Measurements from ENCODE around the gene JMJD1C. TPM values are rescaled to one million over a fixed set of nuclear protein-coding genes. Genes with fewer than 3 reads are reported as not detected.

JMJD1C gene
- total and polyA plus RNA-seq, 2 donors (not counting 3 experiments of a cell fraction or from before 2014, with no cell fraction given), result 32.1 to 97.1 TPM

DNA sequence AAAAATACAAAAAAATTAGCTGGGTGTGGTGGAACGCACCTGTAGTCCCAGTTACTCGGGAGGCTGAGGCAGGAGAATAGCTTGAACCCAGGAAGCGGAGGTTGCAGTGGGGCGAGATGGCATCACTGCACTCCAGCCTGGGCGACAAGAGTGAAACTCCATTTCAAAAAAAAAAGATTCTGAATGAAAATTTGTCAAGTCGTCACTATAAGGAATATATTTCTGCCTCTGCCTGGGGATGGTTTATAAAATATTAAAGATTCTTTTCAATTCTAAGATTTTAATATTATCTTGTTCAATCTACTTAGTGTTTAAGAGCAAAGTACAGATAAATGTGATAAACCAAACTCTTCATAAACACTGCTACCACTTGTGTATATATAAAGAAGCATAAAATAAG is 185.4 kb downstream of the JMJD1C start:
- Histone ChIP-seq H3K9me3 (replicated peaks; ENCODE audit: control insufficient read depth, insufficient read depth, low read length) (no peaks in the 10 kb centered on the region), H3K4me3 (replicated peaks in 1 of 3; ENCODE audit: insufficient read depth in 1 of 3, low read depth in 1 of 3, low read length in 3 of 3) (no peak overlapping the region), H3K79me2 (ENCODE audit: control insufficient read depth, insufficient read depth, low read length) (peaks cover 7% of the 10 kb centered on the region), H3K36me3 (ENCODE audit: control insufficient read depth in 2 of 2, extremely low read depth in 1 of 2, insufficient read depth in 2 of 2, low read length in 2 of 2) (no peaks in the 10 kb centered on the region), H3K9ac (replicated peaks; ENCODE audit: extremely low read depth, insufficient read depth, low read length) (no peak overlapping the region), H3K27ac (ENCODE audit: insufficient read depth, low read depth, low read length) (no peak overlapping the region), H3K4me2 (ENCODE audit: insufficient read depth, low read length) (no peak overlapping the region), H3K27me3 (ENCODE audit: control insufficient read depth in 2 of 2, insufficient read depth in 2 of 2, low read length in 2 of 2) (no peaks in the 10 kb centered on the region), H3K4me1 (ENCODE audit: control insufficient read depth, extremely low read depth, insufficient read depth, low read length) (no peaks in the 10 kb centered on the region), H2AFZ (ENCODE audit: low read depth, low read length) (no peak overlapping the region), H4K20me1 (replicated peaks; ENCODE audit: control insufficient read depth, extremely low read depth, insufficient read depth, low read length) (no peaks in the 10 kb centered on the region), H3K9me1 (replicated peaks; ENCODE audit: control insufficient read depth, extremely low read depth, insufficient read depth, low read length) (no peaks in the 10 kb centered on the region)
- POLR2A ChIA-PET, result no interaction called here
- no peak for TF ChIP-seq POLR2A (IDR thresholded peaks at IDR 0.05; ENCODE audit: low read depth, low read length)
- TF ChIP-seq POLR2AphosphoS5 (IDR thresholded peaks at IDR 0.05; ENCODE audit: insufficient read depth, low read depth, low read length), result no peak
- no peak for TF ChIP-seq EZH2 (IDR thresholded peaks at IDR 0.05; ENCODE audit: borderline replicate concordance, low read depth, low read length, severe bottlenecking)
- TF ChIP-seq, protein P1, sequence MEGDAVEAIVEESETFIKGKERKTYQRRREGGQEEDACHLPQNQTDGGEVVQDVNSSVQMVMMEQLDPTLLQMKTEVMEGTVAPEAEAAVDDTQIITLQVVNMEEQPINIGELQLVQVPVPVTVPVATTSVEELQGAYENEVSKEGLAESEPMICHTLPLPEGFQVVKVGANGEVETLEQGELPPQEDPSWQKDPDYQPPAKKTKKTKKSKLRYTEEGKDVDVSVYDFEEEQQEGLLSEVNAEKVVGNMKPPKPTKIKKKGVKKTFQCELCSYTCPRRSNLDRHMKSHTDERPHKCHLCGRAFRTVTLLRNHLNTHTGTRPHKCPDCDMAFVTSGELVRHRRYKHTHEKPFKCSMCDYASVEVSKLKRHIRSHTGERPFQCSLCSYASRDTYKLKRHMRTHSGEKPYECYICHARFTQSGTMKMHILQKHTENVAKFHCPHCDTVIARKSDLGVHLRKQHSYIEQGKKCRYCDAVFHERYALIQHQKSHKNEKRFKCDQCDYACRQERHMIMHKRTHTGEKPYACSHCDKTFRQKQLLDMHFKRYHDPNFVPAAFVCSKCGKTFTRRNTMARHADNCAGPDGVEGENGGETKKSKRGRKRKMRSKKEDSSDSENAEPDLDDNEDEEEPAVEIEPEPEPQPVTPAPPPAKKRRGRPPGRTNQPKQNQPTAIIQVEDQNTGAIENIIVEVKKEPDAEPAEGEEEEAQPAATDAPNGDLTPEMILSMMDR (IDR thresholded peaks at IDR 0.05; ENCODE audit: extremely low read depth in 1 of 2, insufficient read depth in 1 of 2, low read depth in 1 of 2, low read length in 2 of 2), result no peak
- TF ChIP-seq MYC (IDR thresholded peaks at IDR 0.05; ENCODE audit: low read depth, low read length), result no peak
- no peak for TF ChIP-seq MAX (IDR thresholded peaks at IDR 0.05; ENCODE audit: insufficient read depth, insufficient read length)
- no peak for TF ChIP-seq GATA2 (IDR thresholded peaks at IDR 0.05; ENCODE audit: insufficient read depth, insufficient read length, low read depth, low read length)
- TF ChIP-seq JUN (IDR thresholded peaks at IDR 0.05; ENCODE audit: borderline replicate concordance, insufficient read depth, insufficient read length, low read depth), result no peak
- no peak for TF ChIP-seq FOS (IDR thresholded peaks at IDR 0.05; ENCODE audit: borderline replicate concordance, insufficient read depth, low read length)
- DNase-seq (ENCODE audit: low read depth, low spot score) (no peak), FAIRE-seq (no peak)
- CTCF ChIA-PET, result no interaction called here
- intact Hi-C loops (cut with micrococcal nuclease) (no loop called here), dilution Hi-C loops (cut with MboI; ENCODE audit: extremely low pct_ligation_motif_present, low sequenced_read_pairs) (no loop called here)
- BruUV-seq (replicated peaks), result no TSS peak

Measured in endothelial cell of umbilical vein (primary cell).